B cell (primary cell): ENCODE data around the gene PNMA5.

ENCODE experiments used
- EZH2 ChIP-seq: IDR thresholded peaks from 2 replicates; pipeline ENCODE4 v1.6.1; 2012; ENCODE audit warnings: borderline replicate concordance, low read depth, mild to moderate bottlenecking, moderate library complexity, low read length; ENCODE audit not compliant: insufficient read depth, poor library complexity, severe bottlenecking
- TF ChIP-seq, protein P1 (sequence below): fragments of 200-600 bp; IDR thresholded peaks from one replicate; pipeline ENCODE4 v1.8.0; 2022; ENCODE audit warnings: antibody characterized with exemption, mild to moderate bottlenecking

DNA sequence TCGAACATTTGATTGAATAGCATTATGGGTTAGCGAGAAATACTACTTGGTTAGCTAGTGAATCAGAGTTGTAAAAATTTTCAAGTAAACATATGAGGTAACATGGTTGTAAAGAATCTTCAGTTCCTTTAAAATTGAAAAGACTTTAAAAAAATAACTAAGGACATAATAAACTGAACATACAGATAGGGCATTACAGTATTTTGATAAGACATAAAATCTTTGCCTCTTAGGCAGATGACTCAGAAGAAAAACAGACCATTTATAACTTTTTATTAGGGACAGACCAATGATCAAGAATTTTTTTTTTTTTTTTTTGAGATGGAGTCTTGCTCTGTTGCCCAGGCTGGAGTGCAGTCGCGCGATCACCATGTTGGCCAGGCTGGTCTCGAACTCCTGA, 43.1 kb downstream of the PNMA5 start:
- TF ChIP-seq, protein P1, sequence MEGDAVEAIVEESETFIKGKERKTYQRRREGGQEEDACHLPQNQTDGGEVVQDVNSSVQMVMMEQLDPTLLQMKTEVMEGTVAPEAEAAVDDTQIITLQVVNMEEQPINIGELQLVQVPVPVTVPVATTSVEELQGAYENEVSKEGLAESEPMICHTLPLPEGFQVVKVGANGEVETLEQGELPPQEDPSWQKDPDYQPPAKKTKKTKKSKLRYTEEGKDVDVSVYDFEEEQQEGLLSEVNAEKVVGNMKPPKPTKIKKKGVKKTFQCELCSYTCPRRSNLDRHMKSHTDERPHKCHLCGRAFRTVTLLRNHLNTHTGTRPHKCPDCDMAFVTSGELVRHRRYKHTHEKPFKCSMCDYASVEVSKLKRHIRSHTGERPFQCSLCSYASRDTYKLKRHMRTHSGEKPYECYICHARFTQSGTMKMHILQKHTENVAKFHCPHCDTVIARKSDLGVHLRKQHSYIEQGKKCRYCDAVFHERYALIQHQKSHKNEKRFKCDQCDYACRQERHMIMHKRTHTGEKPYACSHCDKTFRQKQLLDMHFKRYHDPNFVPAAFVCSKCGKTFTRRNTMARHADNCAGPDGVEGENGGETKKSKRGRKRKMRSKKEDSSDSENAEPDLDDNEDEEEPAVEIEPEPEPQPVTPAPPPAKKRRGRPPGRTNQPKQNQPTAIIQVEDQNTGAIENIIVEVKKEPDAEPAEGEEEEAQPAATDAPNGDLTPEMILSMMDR = no peak
- TF ChIP-seq EZH2 = no peak
